Subcutaneous adipose tissue (tissue), 4 donors: ENCODE results near the gene LIPM. TPM values are rescaled to one million over a fixed set of nuclear protein-coding genes. Genes with fewer than 3 reads are reported as not detected.

Source experiments
- total RNA-seq, 4 donors: library from RNA; depleted of rRNA; stranded (reverse); fragments of >200 nt; gene quantifications; one replicate each; pipeline ENCODE4 v1.1.0, GENCODE V29; 2016
- TF ChIP-seq, protein P1 (sequence below): fragments of 450-650 bp; IDR thresholded peaks from one replicate; pipeline ENCODE4 v1.5.1; 2016; ENCODE audit warnings: low read depth, mild to moderate bottlenecking, control low read depth, antibody characterized with exemption, moderate library complexity

The LIPM gene
- total RNA-seq, 4 donors from 2014 or later, result not detected

DNA sequence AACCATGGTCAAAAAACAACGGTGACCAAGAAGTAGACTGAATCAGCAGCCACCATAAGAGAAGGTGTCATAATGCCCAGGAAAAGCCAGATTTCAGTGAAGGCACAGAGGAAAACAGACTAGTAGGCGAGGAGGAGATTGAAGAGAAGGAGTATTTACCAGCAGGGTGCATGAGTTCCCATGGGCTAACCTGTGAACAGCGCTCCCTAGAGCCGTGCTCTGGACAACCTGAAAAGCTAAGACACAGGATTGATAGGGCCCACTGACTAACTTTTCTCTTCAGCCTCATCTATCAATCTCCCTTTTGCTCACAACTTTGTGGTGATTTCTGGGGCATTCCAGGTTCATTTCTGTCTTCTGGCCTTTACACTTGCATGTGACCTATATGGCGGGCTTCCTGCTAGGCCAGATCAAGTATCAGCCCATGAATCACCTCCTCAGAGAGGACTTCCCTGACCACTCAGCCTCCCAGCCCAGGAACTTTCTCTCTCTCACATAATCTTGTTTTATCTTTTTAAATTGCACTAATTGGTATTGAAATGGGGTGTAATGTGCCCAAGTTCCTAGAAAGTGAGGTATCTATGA lies 36.3 kb downstream of the LIPM start:
- TF ChIP-seq, protein P1, sequence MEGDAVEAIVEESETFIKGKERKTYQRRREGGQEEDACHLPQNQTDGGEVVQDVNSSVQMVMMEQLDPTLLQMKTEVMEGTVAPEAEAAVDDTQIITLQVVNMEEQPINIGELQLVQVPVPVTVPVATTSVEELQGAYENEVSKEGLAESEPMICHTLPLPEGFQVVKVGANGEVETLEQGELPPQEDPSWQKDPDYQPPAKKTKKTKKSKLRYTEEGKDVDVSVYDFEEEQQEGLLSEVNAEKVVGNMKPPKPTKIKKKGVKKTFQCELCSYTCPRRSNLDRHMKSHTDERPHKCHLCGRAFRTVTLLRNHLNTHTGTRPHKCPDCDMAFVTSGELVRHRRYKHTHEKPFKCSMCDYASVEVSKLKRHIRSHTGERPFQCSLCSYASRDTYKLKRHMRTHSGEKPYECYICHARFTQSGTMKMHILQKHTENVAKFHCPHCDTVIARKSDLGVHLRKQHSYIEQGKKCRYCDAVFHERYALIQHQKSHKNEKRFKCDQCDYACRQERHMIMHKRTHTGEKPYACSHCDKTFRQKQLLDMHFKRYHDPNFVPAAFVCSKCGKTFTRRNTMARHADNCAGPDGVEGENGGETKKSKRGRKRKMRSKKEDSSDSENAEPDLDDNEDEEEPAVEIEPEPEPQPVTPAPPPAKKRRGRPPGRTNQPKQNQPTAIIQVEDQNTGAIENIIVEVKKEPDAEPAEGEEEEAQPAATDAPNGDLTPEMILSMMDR, result no peak

DNA sequence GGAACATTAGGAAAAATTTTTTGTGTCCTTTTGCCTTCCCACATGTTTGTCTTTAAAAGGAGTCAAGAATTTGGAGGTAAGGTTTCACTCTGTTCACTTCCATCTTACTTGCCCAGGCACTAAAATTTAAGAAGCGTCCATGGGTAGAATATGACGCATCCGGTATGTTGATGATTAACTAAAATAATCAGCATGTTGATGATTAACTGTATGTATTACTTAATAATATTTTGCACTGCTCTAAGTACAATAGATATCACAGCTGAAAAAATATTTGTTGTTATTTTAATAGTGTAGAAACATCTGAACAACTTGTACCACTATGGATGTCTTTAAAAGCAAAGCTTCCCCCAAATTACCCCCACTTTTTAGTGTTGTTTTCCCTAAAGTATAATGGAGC lies 37.6 kb downstream of the LIPM start:
- TF ChIP-seq, protein P1, result no peak

DNA sequence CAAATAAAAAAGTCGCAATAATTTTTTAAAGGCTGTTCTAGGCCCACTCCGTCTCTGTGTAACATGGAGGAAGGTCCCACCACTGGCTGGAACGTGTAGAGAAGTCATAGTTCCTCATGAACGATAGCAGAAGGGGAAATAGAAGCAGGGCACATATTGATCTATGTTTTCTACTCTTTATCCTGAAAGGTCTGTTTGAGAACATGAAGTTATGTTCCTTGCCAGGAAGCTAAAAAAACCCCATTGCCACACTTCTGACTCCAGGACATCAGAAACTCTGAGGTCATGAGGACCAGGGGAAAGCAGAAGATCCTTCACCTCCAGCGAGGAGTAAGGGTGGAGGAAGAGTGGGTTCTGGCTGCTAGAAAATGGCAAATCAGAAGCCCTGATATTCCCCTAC lies 38.4 kb downstream of the LIPM start:
- TF ChIP-seq, protein P1, result no peak

DNA sequence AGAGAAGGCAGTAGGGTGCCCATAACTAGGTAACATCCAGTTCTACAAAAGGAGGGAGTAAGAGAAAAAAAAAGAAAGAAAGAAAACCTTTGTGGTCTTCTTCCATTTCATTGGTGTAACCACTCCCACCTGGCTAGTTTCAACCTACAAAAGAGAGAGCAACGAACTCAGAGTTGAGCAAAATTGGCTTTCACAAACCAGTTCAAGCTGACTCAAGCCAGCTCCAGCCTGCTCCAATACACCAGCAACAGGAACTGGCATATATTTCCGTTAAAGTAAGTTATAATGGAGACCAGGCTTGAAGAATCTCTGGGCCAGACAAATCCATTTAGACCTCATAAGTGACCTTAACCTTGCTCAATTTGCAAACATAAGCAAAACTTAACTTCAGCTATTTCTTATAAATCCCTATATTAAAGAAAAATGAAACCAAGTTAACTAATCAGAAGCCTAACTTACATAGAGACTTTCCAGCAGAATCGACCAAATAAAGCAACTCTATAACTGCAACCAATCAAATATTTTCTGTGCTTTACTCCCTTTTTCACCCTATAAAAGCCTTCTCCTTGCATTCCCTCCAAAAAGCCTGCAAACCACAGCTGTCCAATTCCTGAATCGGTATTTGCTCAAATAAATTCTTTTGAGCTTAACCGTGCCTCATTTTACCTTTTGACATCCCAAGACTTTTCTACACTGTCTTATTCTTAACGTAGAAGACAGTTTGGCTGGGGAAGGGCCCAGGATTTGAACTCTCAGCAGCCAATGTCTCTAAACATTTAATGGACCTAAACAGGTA lies 39.0 kb downstream of the LIPM start:
- TF ChIP-seq, protein P1, result no peak

DNA sequence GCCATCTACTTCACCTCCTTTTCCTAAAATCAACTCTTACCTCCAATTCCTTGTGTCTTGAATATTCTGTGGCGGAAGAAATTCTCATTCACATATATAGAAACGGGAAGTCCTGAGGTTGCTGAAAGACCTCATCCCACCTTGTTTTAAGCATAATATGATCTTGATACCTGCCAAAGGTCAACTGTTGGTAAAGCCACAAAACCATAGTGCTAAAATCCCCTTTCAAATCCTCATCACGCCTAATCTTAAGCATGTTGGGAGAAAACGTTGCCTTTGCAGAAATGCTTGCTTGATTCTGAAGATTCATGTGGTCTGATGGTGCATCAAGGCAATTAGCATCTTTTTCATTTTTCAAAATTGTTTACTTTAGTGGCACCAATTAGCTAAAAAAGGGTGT lies 40.6 kb downstream of the LIPM start:
- TF ChIP-seq, protein P1, result no peak

DNA sequence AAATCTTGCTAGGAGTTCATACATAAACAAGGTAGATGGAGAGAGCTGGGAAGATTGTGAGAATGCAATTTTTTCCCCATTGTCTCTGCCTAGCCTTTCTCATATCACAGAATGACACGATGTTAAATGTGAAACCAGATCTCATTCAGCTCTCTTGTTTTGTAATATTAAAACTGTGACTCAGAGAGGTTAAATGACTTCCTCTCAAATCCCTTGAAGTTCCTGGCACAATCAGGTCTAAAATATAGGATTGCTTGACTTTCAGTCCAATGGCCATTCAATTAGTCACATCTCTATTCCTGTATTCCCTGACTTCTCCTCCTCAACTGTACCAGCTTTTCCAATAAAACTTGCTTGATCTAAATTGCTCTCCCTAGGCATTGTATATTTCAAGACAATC lies 46.0 kb downstream of the LIPM start:
- TF ChIP-seq, protein P1, result no peak

DNA sequence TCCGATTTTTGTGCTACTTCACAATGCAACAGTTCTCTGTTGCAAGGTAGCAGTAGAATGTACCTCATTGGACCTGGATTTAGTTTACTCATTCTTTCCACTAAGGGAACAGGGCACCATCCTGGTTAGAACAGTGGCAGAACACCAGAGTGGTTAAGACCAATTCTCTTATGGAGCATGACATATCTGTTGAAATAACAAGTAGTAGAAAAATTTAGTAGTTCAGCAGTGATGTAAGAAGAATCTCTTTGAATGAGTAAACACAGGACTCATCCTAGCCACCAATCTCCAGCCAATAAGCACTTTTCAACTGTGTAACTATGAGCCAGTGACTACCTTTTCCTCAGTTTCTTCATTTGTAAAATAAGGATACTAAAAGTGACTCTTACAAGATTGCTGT lies 46.7 kb downstream of the LIPM start:
- TF ChIP-seq, protein P1, result no peak
